ENCODE data around the gene IQGAP2. TPM values are rescaled to one million over a fixed set of nuclear protein-coding genes. Genes with fewer than 3 reads are reported as not detected.

Gene IQGAP2, protein sequence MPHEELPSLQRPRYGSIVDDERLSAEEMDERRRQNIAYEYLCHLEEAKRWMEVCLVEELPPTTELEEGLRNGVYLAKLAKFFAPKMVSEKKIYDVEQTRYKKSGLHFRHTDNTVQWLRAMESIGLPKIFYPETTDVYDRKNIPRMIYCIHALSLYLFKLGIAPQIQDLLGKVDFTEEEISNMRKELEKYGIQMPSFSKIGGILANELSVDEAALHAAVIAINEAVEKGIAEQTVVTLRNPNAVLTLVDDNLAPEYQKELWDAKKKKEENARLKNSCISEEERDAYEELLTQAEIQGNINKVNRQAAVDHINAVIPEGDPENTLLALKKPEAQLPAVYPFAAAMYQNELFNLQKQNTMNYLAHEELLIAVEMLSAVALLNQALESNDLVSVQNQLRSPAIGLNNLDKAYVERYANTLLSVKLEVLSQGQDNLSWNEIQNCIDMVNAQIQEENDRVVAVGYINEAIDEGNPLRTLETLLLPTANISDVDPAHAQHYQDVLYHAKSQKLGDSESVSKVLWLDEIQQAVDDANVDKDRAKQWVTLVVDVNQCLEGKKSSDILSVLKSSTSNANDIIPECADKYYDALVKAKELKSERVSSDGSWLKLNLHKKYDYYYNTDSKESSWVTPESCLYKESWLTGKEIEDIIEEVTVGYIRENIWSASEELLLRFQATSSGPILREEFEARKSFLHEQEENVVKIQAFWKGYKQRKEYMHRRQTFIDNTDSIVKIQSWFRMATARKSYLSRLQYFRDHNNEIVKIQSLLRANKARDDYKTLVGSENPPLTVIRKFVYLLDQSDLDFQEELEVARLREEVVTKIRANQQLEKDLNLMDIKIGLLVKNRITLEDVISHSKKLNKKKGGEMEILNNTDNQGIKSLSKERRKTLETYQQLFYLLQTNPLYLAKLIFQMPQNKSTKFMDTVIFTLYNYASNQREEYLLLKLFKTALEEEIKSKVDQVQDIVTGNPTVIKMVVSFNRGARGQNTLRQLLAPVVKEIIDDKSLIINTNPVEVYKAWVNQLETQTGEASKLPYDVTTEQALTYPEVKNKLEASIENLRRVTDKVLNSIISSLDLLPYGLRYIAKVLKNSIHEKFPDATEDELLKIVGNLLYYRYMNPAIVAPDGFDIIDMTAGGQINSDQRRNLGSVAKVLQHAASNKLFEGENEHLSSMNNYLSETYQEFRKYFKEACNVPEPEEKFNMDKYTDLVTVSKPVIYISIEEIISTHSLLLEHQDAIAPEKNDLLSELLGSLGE (N-terminal part only)
- 0.65 and 1.1 TPM in 2 replicates for total RNA-seq

DNA sequence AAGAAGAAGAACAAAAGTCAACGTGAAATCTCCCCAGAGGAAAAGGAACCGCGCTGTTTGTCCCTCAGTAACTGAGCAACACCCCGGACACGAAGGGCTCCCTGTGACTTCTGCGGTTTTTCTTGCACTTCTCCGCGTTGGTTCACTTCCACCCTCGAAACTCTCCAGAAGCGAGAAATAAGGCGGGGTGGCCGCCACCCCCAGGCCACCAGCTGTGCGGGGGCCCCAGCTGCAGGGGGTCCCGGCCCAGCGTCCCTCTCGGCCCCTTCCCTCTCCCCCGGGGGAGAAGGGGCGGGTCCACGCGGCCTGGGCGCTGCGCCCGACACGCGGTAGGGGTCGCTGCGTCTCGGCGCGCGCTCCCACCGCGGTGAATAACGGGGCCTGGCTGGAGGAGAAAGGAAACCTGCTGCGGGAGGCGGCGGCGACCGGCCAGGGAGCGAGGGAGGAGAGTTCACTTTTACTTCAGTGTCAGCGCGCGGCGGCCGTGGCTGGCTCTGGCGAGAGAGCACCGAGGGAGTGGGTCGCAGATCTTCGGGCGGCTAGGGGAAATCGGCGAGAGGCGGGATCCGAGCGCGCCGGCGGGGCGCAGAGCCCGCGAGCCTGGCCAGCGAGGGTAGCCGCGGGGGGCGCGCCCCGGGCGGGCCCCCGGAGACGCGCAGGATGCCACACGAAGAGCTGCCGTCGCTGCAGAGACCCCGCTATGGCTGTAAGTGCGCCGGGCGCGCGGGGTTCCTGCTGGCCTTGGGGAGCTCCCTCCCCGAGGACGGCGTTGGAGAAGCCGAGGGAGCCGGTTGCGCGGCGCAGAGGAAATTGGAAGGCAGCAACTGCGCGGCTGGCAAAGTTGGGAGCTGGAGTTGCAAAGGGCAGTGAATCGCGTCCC, at the start of gene IQGAP2:
Gene IQGAP2, plus strand, starts transcription at position 400 of the 880 bp plus-strand sequence. Its CDS starts 261 bp downstream, at position 661.

DNA sequence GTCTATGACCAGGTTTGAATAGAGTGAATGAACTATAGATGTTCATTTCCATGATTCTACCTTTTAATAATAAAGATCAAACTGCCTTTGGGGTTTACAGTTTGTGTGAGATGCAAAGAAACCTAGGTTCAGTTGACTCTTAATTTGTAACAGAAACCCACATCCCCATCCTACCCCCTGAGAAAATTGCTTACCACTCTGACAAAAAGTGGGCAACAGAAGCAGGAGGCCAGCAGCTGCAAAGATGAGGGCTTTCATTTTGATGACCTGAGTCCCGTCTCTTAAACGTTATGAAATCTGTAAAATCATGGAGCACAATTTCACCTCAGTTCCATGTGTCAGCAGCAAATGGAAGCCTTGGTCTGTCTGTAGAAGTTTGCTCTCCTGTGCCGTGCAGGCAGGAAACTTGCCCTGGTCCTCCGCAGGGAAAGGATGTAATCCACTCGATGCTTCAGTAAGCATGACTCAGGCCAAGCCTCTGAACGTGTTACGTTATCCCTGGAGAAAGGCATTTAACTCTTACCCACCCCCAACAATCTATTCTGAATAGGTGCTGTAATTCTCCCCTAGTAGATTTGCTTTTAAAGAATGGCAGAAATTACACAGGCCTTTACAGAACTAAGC, 220.0 kb downstream of the IQGAP2 start, which contains the start of gene F2RL2:
Gene F2RL2, minus strand, starts transcription at position 431 of the 624 bp plus-strand sequence. Its CDS starts 173 bp downstream, at position 258.

DNA sequence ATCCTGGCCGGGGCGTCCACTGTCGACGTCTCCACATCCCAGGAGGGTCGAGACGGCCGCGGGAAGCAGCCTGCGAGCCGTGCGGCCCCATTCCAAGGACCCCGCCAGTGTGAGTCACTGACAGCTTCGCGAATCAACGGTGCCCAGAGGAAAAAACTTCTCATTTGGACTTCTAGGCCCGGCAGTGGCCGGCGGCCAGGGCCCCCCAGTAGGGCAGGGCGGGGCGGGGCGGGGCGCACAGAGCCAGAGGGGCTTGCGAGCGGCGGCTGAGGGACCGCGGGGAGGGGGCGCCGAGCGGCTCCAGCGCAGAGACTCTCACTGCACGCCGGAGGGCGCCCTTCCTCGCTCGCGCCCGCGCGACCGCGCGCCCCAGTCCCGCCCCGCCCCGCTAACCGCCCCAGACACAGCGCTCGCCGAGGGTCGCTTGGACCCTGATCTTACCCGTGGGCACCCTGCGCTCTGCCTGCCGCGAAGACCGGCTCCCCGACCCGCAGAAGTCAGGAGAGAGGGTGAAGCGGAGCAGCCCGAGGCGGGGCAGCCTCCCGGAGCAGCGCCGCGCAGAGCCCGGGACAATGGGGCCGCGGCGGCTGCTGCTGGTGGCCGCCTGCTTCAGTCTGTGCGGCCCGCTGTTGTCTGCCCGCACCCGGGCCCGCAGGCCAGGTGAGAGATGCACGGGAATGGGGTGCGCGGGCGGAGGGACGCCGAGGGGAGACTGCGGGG, 312.8 kb downstream of the IQGAP2 start, which contains the start of gene F2R:
Gene F2R, plus strand, starts transcription at position 391 of the 720 bp plus-strand sequence. Its CDS starts 182 bp downstream, at position 573.

Other genes starting within 250 kb of the IQGAP2 start
- gene F2RL2, start 220.1 kb downstream of the IQGAP2 start, total RNA-seq, result 0.16 and 0.50 TPM in 2 replicates

Data from bladder microvascular endothelial cell (primary cell).